Mesenchymal stem cell (in vitro differentiated cells and primary cell): Measurements from ENCODE around the gene LRRC26.
"Not testable (repeated sequence)": the region's sequence is repeated elsewhere in the genome, so short reads cannot be mapped to it uniquely, and the experiment has no call there.

Source experiments
- DNase-seq: peaks from one replicate; pipeline ENCODE4 v3.0.0-alpha.2; 2013
- H2AFZ ChIP-seq: one replicate; pipeline ENCODE4 v1.6.1; 2013; ENCODE audit warnings: low read depth, mild to moderate bottlenecking, control low read depth, inconsistent platforms, low read length, moderate library complexity
- H2AK5ac ChIP-seq: 2 replicates; pipeline ENCODE4 v1.6.1; 2013; ENCODE audit warnings: low read length, moderate library complexity, mild to moderate bottlenecking, inconsistent platforms; ENCODE audit not compliant: severe bottlenecking
- H2BK120ac ChIP-seq: one replicate; pipeline ENCODE4 v1.6.1; 2013; ENCODE audit warnings: low read depth, mild to moderate bottlenecking, inconsistent platforms, low read length, moderate library complexity
- H2BK12ac ChIP-seq, 2 experiments: one replicate each; pipeline ENCODE4 v1.6.1; 2013; ENCODE audit warnings: inconsistent platforms in 2 of 2, low read length in 2 of 2, mild to moderate bottlenecking in 2 of 2, moderate library complexity in 2 of 2, control low read depth in 1 of 2
- H2BK15ac ChIP-seq: one replicate; pipeline ENCODE4 v1.6.1; 2013; ENCODE audit warnings: mild to moderate bottlenecking, low read depth, inconsistent platforms; ENCODE audit not compliant: poor library complexity, severe bottlenecking
- H2BK5ac ChIP-seq: 2 replicates; pipeline ENCODE4 v1.6.1; 2013; ENCODE audit warnings: low read depth, mild to moderate bottlenecking, low read length, control low read depth, inconsistent platforms; ENCODE audit not compliant: poor library complexity, severe bottlenecking
- H3K14ac ChIP-seq, 2 experiments: one replicate each; pipeline ENCODE4 v1.6.1; 2013; ENCODE audit warnings: inconsistent platforms in 2 of 2, low read length in 2 of 2, control low read depth in 1 of 2, mild to moderate bottlenecking in 1 of 2, moderate library complexity in 1 of 2
- H3K18ac ChIP-seq, 2 experiments: one replicate each; pipeline ENCODE4 v1.6.1; 2013; ENCODE audit warnings: inconsistent platforms in 2 of 2, low read length in 2 of 2, control low read depth in 1 of 2, low read depth in 1 of 2, mild to moderate bottlenecking in 1 of 2
- H3K23ac ChIP-seq, 2 experiments: one replicate each; pipeline ENCODE4 v1.6.1; 2013; ENCODE audit warnings: inconsistent platforms in 2 of 2, low read length in 2 of 2, mild to moderate bottlenecking in 2 of 2, moderate library complexity in 2 of 2, control low read depth in 1 of 2
- H3K27ac ChIP-seq: 2 replicates; pipeline ENCODE4 v1.5.1; 2013; ENCODE audit warnings: mild to moderate bottlenecking, moderate library complexity, low read length, control low read depth, inconsistent platforms; ENCODE audit not compliant: poor library complexity, severe bottlenecking
- H3K27me3 ChIP-seq, 2 experiments: 2 replicates each; pipeline versions ENCODE4 v1.6.1 to v1.7.0; 2013; ENCODE audit warnings: low read length in 2 of 2, mild to moderate bottlenecking in 2 of 2, moderate library complexity in 2 of 2, control low read depth in 1 of 2, inconsistent platforms in 1 of 2; ENCODE audit not compliant: control insufficient read depth in 1 of 2, insufficient read depth in 1 of 2
- H3K36me3 ChIP-seq, 2 experiments: 2 replicates each; pipeline versions ENCODE4 v1.6.1 to v1.7.0; 2013; ENCODE audit warnings: low read length in 2 of 2, control low read depth in 1 of 2, inconsistent platforms in 1 of 2, low read depth in 1 of 2, mild to moderate bottlenecking in 1 of 2; ENCODE audit not compliant: insufficient read depth in 2 of 2, control insufficient read depth in 1 of 2
- H3K4ac ChIP-seq, 2 experiments: one replicate each; pipeline ENCODE4 v1.6.1; 2013; ENCODE audit warnings: inconsistent platforms in 2 of 2, low read length in 2 of 2, mild to moderate bottlenecking in 2 of 2, moderate library complexity in 2 of 2, control low read depth in 1 of 2, low read depth in 1 of 2
- H3K4me1 ChIP-seq: 2 replicates; pipeline ENCODE4 v1.6.1; 2013; ENCODE audit warnings: low read depth, low read length, control low read depth; ENCODE audit not compliant: control insufficient read depth, insufficient read depth
- H3K4me2 ChIP-seq: 2 replicates; pipeline ENCODE4 v1.6.1; 2013; ENCODE audit warnings: low read length, mild to moderate bottlenecking, inconsistent platforms; ENCODE audit not compliant: poor library complexity, severe bottlenecking
- H3K4me3 ChIP-seq, 2 experiments: 2 replicates each; pipeline versions ENCODE4 v1.5.1 to v1.7.0; 2013; ENCODE audit warnings: low read length in 2 of 2, mild to moderate bottlenecking in 2 of 2, control low read depth in 1 of 2, low read depth in 1 of 2; ENCODE audit not compliant: insufficient read depth in 1 of 2
- H3K79me1 ChIP-seq: replicated peaks from 2 replicates; pipeline ENCODE4 v1.6.1; 2013; ENCODE audit warnings: mild to moderate bottlenecking, control low read depth, low read length, inconsistent platforms; ENCODE audit not compliant: poor library complexity, severe bottlenecking
- H3K9ac ChIP-seq: 2 replicates; pipeline ENCODE4 v1.7.0; 2013; ENCODE audit warnings: mild to moderate bottlenecking, low read length, moderate library complexity
- H3K9me3 ChIP-seq: 2 replicates; pipeline ENCODE4 v1.7.0; 2013; ENCODE audit warnings: mild to moderate bottlenecking, low read length; ENCODE audit not compliant: control insufficient read depth
- H4K8ac ChIP-seq: one replicate; pipeline ENCODE4 v1.6.1; 2013; ENCODE audit warnings: inconsistent platforms, mild to moderate bottlenecking, low read length, moderate library complexity
- H4K91ac ChIP-seq: one replicate; pipeline ENCODE4 v1.6.1; 2013; ENCODE audit warnings: mild to moderate bottlenecking, low read length, inconsistent platforms
- WGBS: methylation state at CpG from one replicate; pipeline ENCODE4 v1.1.7; 2013; ENCODE audit warnings: mixed read lengths; 5-methylcytosine and 5-hydroxymethylcytosine counted together

Gene LRRC26

DNA sequence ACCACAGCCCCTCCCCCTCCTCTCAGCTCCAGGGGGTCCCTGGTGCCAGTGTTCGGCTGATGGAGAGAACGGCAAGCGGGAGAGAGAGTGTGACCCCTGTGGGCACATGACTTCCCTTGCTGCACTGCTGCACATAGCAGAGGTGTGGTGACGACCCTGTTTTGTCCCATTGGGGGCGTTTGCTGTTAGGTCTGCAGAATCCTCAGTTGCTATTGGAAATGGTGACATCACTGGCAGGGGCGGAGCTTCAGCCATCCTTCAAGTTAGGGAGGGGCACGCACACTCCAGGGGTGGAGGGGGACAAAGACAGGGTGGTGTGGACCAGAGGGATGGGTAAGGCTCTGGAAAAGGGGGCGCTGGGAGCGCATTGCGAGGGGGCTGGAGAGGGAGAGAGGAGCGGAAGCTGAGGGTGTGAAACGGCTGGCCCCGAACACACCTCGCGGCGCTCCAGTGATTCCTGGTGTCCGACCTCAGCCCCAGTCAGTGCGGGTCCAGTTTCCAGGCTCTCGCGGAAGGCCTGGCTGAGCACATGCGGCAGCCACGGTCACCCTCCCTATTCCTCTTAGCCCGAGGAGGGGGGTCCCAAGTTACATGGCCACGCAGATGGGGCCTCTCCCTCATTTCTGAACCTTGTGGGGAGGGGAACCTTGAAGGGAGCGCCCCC, 31.7 kb downstream of the LRRC26 start:
- Histone ChIP-seq H3K9ac (no peak overlapping the region), H3K14ac (no peak overlapping the region), H3K4me2 (no peak overlapping the region), H3K4ac (no peak overlapping the region), H4K91ac (no peak overlapping the region), H2AFZ (no peak overlapping the region), H3K4me1 (peaks cover 6% of the 10 kb centered on the region), H3K79me1 (no peaks in the 10 kb centered on the region), H3K36me3 (peaks cover 0 to 8% of the 10 kb centered on the region in 2 experiments), H3K9me3 (no peaks in the 10 kb centered on the region), H3K18ac (no peak overlapping the region), H2BK12ac (no peak overlapping the region), H2BK120ac (no peak overlapping the region), H3K23ac (no peak overlapping the region), H2BK15ac (no peak overlapping the region), H2AK5ac (no peak overlapping the region), H3K27ac (no peak overlapping the region), H4K8ac (no peak overlapping the region), H3K4me3 (no peak overlapping the region), H3K27me3 (peaks cover 67 to 72% of the 10 kb centered on the region in 2 experiments), H2BK5ac (no peak overlapping the region)
- no peak for DNase-seq
- WGBS: 35% methylated on average over 25 of the region's 25 CpGs

- no peak overlapping the region for H4K8ac ChIP-seq
- no peak overlapping the region for H3K4ac ChIP-seq
- H3K18ac ChIP-seq: no peak overlapping the region
- H3K4me1 ChIP-seq: peaks cover 6% of the 10 kb centered on the region
- no peak overlapping the region for H2BK120ac ChIP-seq
- DNase-seq: no peak
- no peak overlapping the region for H3K14ac ChIP-seq
- H3K4me3 ChIP-seq: no peak overlapping the region
- H2AK5ac ChIP-seq: no peak overlapping the region
- no peak overlapping the region for H3K27ac ChIP-seq
- peaks cover 0 to 8% of the 10 kb centered on the region in 2 experiments for H3K36me3 ChIP-seq
- no peak overlapping the region for H2BK15ac ChIP-seq
- WGBS: 80% methylated on average over 22 of the region's 23 CpGs
- H3K27me3 ChIP-seq: peaks cover 56 to 61% of the 10 kb centered on the region in 2 experiments
- H3K9ac ChIP-seq: no peak overlapping the region
- H2BK12ac ChIP-seq: no peak overlapping the region
- H3K23ac ChIP-seq: no peak overlapping the region
- H3K9me3 ChIP-seq: no peaks in the 10 kb centered on the region
- H3K4me2 ChIP-seq: no peak overlapping the region
- H2AFZ ChIP-seq: no peak overlapping the region
- H2BK5ac ChIP-seq: no peak overlapping the region
- H3K79me1 ChIP-seq: no peaks in the 10 kb centered on the region
- H4K91ac ChIP-seq: no peak overlapping the region
Observed at GRCh38 chr9:137136881-137137607, 32.8 kb downstream of the LRRC26 start.

DNA sequence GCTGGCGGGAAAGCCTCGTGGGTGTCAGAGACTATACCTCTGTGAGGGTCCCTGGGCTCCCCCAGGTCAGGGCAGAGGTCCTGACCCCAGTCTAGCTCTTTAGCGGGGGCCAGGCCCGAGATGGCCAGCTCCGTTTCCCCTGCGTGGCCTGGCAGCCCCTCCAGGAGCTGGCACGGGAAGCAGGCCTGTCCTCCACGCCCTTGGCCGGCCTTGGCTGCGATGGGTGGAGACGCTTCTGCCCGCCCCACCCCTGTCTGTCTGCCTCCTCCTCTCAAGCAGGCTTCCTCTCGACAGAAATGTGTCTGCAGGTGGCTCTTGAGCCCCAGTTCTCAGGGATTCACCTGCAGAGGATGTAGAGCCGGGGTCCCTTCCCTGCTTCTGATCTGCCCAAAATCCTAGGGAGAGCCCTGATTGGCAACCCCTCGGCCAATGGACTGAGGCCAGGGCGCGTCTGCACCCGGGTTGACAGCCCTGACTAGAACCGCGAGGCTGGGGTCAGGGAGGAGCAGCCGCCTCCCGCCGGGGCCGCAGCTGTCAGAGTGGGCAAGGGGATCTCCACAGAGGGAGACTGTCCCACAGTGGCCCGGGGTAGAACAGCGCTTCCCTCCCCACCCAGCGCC, 33.5 kb downstream of the LRRC26 start:
- Histone ChIP-seq H2BK5ac (no peak overlapping the region), H3K27me3 (peaks cover 49 to 54% of the 10 kb centered on the region in 2 experiments), H3K14ac (no peak overlapping the region), H4K8ac (no peak overlapping the region), H3K36me3 (peaks cover 0 to 8% of the 10 kb centered on the region in 2 experiments), H3K18ac (no peak overlapping the region), H2BK15ac (no peak overlapping the region), H4K91ac (no peak overlapping the region), H3K9ac (no peak overlapping the region), H2AFZ (no peak overlapping the region), H3K27ac (no peak overlapping the region), H3K4me3 (no peak overlapping the region), H2BK120ac (no peak overlapping the region), H2AK5ac (no peak overlapping the region), H3K4me1 (peaks cover 6% of the 10 kb centered on the region), H3K4ac (no peak overlapping the region), H3K4me2 (no peak overlapping the region), H3K9me3 (no peaks in the 10 kb centered on the region), H3K79me1 (no peaks in the 10 kb centered on the region), H2BK12ac (no peak overlapping the region), H3K23ac (no peak overlapping the region)
- WGBS: 44% methylated on average over 27 of the region's 27 CpGs
- DNase-seq: no peak

DNA sequence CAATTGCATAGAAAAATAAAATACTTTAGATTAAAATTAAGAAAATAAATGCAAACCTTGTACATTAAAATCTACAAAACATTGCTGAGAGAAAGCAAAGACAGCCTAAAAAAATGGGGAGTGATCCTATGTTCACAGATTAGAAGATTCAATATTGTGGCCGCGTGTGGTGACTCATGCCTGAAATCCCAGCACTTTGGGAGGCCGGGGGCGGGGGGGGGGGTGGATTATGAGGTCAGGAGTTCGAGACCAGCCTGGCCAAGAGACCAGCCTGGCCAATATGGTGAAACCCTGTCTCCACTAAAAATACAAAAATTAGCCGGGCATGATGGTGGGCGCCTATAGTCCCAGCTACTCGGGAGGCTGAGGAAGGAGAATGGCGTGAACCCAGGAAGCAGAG, 34.7 kb downstream of the LRRC26 start:
- H3K4ac ChIP-seq, H2AK5ac ChIP-seq, H3K4me2 ChIP-seq, H3K14ac ChIP-seq, H2BK15ac ChIP-seq, H3K9ac ChIP-seq, H3K18ac ChIP-seq, H2AFZ ChIP-seq, H3K27ac ChIP-seq, H2BK120ac ChIP-seq, H2BK12ac ChIP-seq, H3K9me3 ChIP-seq, H4K91ac ChIP-seq, H3K36me3 ChIP-seq, H4K8ac ChIP-seq, H3K79me1 ChIP-seq, H2BK5ac ChIP-seq, H3K4me3 ChIP-seq, DNase-seq, H3K23ac ChIP-seq: not testable (repeated sequence)
- H3K4me1 ChIP-seq: peaks cover 10% of the 10 kb centered on the region
- peaks cover 37 to 42% of the 10 kb centered on the region in 2 experiments for H3K27me3 ChIP-seq
- 76% methylated on average over 6 of the region's 9 CpGs for WGBS
